A549 treated with CORT108297 at 1 μM for 4 hours (cell line): Measurements from ENCODE around the gene CDK13. TPM values are rescaled to one million over a fixed set of nuclear protein-coding genes. Genes with fewer than 3 reads are reported as not detected.

Source experiments
- total RNA-seq: library from RNA; stranded (reverse); fragments of 200-300 nt; extraction: Qiagen RNA extraction; gene quantifications from 5 replicates; pipeline ENCODE4 v1.2.3, GENCODE V29; 2022

CDK13 gene
- 19.4 to 21.3 TPM (median 20.3 TPM) in 5 replicates for total RNA-seq

GRCh38 chr7:39949971-39950472 is at the start of gene CDK13:
TSS of gene CDK13 (plus strand) at chr7:39950256. CDS start at chr7:39950642, 386 bp downstream.

GRCh38 chr7:40134428-40135316 is 184.6 kb downstream of the CDK13 start, which contains the start of the genes MPLKIP and SUGCT:
TSS of gene MPLKIP (minus strand) at chr7:40134622. CDS start at chr7:40134567, 55 bp downstream.
TSS of gene SUGCT (plus strand) at chr7:40135005.

Other genes starting within 250 kb of the CDK13 start
- 35.0 to 44.0 TPM (median 38.8 TPM) in 5 replicates for gene MPLKIP, start 184.4 kb downstream of the CDK13 start, total RNA-seq
- gene SUGCT, start 184.7 kb downstream of the CDK13 start, total RNA-seq = 0.56 to 1.6 TPM (median 0.95 TPM) in 5 replicates